A549 (cell line): Measurements from ENCODE around the gene DNAJC15. TPM values are rescaled to one million over a fixed set of nuclear protein-coding genes. Genes with fewer than 3 reads are reported as not detected.

Source experiments
- ATAC-seq, 2 experiments: fragments of 200-7000 bp in 1 of 2; fragments of >200 bp in 1 of 2; cut with Nextera tagmentation in 1 of 2; cut with Tn5 transposase in 1 of 2; 3 replicates each; pipeline versions ENCODE4 v1.8.0 to v1.9.1; 2018 to 2020; ENCODE audit warnings: mild to moderate bottlenecking in 1 of 2, moderate library complexity in 1 of 2
- CTCF ChIA-PET: fragments of 300-600 bp; sonication (Branson Sonifier 250); formaldehyde crosslinking; extraction: SDS; loops from one replicate; lab custom pipeline; 2021; ENCODE audit warnings: antibody characterized with exemption, inconsistent platforms; lab: Yijun Ruan, JAX
- POLR2A ChIA-PET: fragments of 350-600 bp; formaldehyde crosslinking; extraction: SDS; loops from one replicate; lab custom pipeline; 2021; ENCODE audit warnings: antibody characterized with exemption, inconsistent platforms; lab: Yijun Ruan, JAX
- DNase-seq, 2 experiments: peaks; one replicate each; pipeline versions ENCODE4 v3.0.0 to v3.0.0-alpha.2; 2011 to 2016; ENCODE audit warnings: low read depth in 1 of 2, low spot score in 1 of 2
- FAIRE-seq: peaks from 2 replicates; lab custom pipeline; 2011; peaks lifted over from hg19 to GRCh38; lab: Jason Lieb, UNC
- H3K27ac ChIP-seq, 2 experiments: fragments of >200 bp; sonication (Bioruptor Twin); formaldehyde crosslinking; 3 replicates each; pipeline ENCODE4 v1.5.1; 2016 to 2017
- H3K4me1 ChIP-seq: fragments of >200 bp; sonication (Bioruptor Twin); formaldehyde crosslinking; 3 replicates; pipeline ENCODE4 v1.6.1; 2016
- H3K4me2 ChIP-seq: fragments of >200 bp; sonication (Bioruptor Twin); formaldehyde crosslinking; 3 replicates; pipeline ENCODE4 v1.6.1; 2016
- H3K4me3 ChIP-seq: fragments of >200 bp; sonication (Bioruptor Twin); formaldehyde crosslinking; 3 replicates; pipeline ENCODE4 v1.5.1; 2016
- H3K9me3 ChIP-seq: fragments of >200 bp; sonication (Bioruptor Twin); formaldehyde crosslinking; 3 replicates; pipeline ENCODE4 v1.6.1; 2016
- BCL3 ChIP-seq: fragments of >200 bp; sonication (Bioruptor Twin); formaldehyde crosslinking; IDR thresholded peaks from 3 replicates; pipeline ENCODE4 v1.6.1; 2016
- BHLHE40 ChIP-seq: IDR thresholded peaks from 2 replicates; pipeline ENCODE4 v1.6.1; 2012; ENCODE audit warnings: low read depth, low read length, inconsistent platforms
- CBX2 ChIP-seq: fragments of 200-600 bp; sonication (generic); IDR thresholded peaks from 2 replicates; pipeline ENCODE4 v1.6.1; 2016; ENCODE audit warnings: low read depth, mild to moderate bottlenecking, borderline replicate concordance
- CHD4 ChIP-seq: fragments of 200-600 bp; sonication (generic); IDR thresholded peaks from 2 replicates; pipeline ENCODE4 v1.6.1; 2016; ENCODE audit warnings: antibody characterized with exemption, mild to moderate bottlenecking, borderline replicate concordance
- E2F6 ChIP-seq: IDR thresholded peaks from 2 replicates; pipeline ENCODE4 v1.6.1; 2012; ENCODE audit warnings: low read depth, borderline replicate concordance
- EHMT2 ChIP-seq: fragments of 200-600 bp; sonication (generic); IDR thresholded peaks from 2 replicates; pipeline ENCODE4 v1.6.1; 2016; ENCODE audit warnings: antibody characterized with exemption, low read depth, mild to moderate bottlenecking, moderate library complexity
- ESRRA ChIP-seq: fragments of 150-350 bp; IDR thresholded peaks from 2 replicates; pipeline ENCODE4 v1.6.1; 2014; ENCODE audit warnings: mild to moderate bottlenecking, low read length, borderline replicate concordance
- HOXB13 ChIP-seq: fragments of 250-450 bp; sonication (Bioruptor Pico); IDR thresholded peaks from 2 replicates; pipeline ENCODE4 v1.5.0; 2020; ENCODE audit warnings: low read depth, mild to moderate bottlenecking, moderate library complexity
- JUN ChIP-seq, 2 experiments: fragments of >200 bp; sonication (Bioruptor Twin); formaldehyde crosslinking; IDR thresholded peaks; 2 replicates in 1 of 2; 3 replicates in 1 of 2; pipeline ENCODE4 v1.6.1; 2016 to 2017
- KDM1A ChIP-seq: fragments of 200-600 bp; sonication (generic); IDR thresholded peaks from 2 replicates; pipeline ENCODE4 v1.6.1; 2016; ENCODE audit warnings: low read depth, mild to moderate bottlenecking
- MAFK ChIP-seq: fragments of 450-650 bp; IDR thresholded peaks from 2 replicates; pipeline ENCODE4 v1.6.1; 2014; ENCODE audit not compliant: partially characterized antibody
- MAX ChIP-seq: IDR thresholded peaks from 2 replicates; pipeline ENCODE4 v1.6.1; 2012
- MAZ ChIP-seq: fragments of 150-350 bp; IDR thresholded peaks from 2 replicates; pipeline ENCODE4 v1.6.1; 2014; ENCODE audit warnings: antibody characterized with exemption, low read depth, low read length, borderline replicate concordance
- NR3C1 ChIP-seq: fragments of >200 bp; sonication (Bioruptor Twin); formaldehyde crosslinking; IDR thresholded peaks from 3 replicates; pipeline ENCODE4 v1.6.1; 2017
- POLR2AphosphoS2 ChIP-seq: conservative IDR thresholded peaks from 2 replicates; pipeline ENCODE4 v1.6.1; 2012; ENCODE audit warnings: low read length, improper control_type of control experiment, inconsistent platforms
- RCOR1 ChIP-seq: fragments of 150-350 bp; IDR thresholded peaks from 2 replicates; pipeline ENCODE4 v1.6.1; 2014; ENCODE audit warnings: antibody characterized with exemption, low read length, low read depth
- REST ChIP-seq: fragments of 200-600 bp; sonication (generic); IDR thresholded peaks from 2 replicates; pipeline ENCODE4 v1.6.1; 2016; ENCODE audit warnings: antibody characterized with exemption, mild to moderate bottlenecking, moderate library complexity
- USF2 ChIP-seq: fragments of 450-650 bp; IDR thresholded peaks from 2 replicates; pipeline ENCODE4 v1.6.1; 2014; ENCODE audit warnings: antibody characterized with exemption
- ZFP36 ChIP-seq: fragments of 450-650 bp; IDR thresholded peaks from 2 replicates; pipeline ENCODE4 v1.6.1; 2014; ENCODE audit warnings: borderline replicate concordance; ENCODE audit not compliant: partially characterized antibody
- WGBS: methylation state at CpG from one replicate; pipeline ENCODE4 v1.1.6; 2017; ENCODE audit errors: missing lambda C conversion rate; 5-methylcytosine and 5-hydroxymethylcytosine counted together
- polyA plus RNA-seq, 4 experiments: library from polyadenylated mRNA; depleted of rRNA in 3 of 4; stranded (reverse); fragments of >200 nt; fragmentation: RNase III in 1 of 4; extraction: RNeasy Plus Mini Kit Qiagen cat#74134 plus additional on column Dnase treatment in 1 of 4; gene quantifications; 2 replicates in 3 of 4; 3 replicates in 1 of 4; pipeline ENCODE4 v1.2.3, GENCODE V29; 2011 to 2017

DNAJC15 gene
- polyA plus RNA-seq, 2 of the 4 experiments (the other 2 are of a cell fraction): 0.03 to 0.05 TPM

- ATAC-seq (no peak), DNase-seq (no peak), FAIRE-seq (no peak)
- TF ChIP-seq USF2 (no peak), MAFK (no peak), POLR2AphosphoS2 (no peak), NR3C1 (no peak), EHMT2 (no peak), JUN (IDR thresholded peaks at IDR 0.05) (no peak), CHD4 (no peak), BCL3 (no peak), HOXB13 (CRISPR knock-in tag) (no peak), KDM1A (no peak), REST (no peak), ESRRA (no peak), E2F6 (no peak), CBX2 (no peak), ZFP36 (no peak), MAZ (no peak), RCOR1 (no peak)
- peaks cover 25% of the 10 kb centered on the region for H3K4me1 ChIP-seq
- peak overlapping the region; percentile 65 to 80 for H3K27ac ChIP-seq
- CTCF ChIA-PET: interaction anchor here (1.3 to 1.4 kb wide), 2 partner anchors 24 to 40 kb away, joined by 3 read pairs; no protein-coding TSS in a partner anchor
- H3K4me3 ChIP-seq: no peak overlapping the region
- peak overlapping the region; percentile 47 for H3K4me2 ChIP-seq
- WGBS: 67% methylated on average over 3 of the region's 3 CpGs
- POLR2A ChIA-PET: no interaction called here
- H3K9me3 ChIP-seq: peaks cover 6% of the 10 kb centered on the region; the same call in 2 of the 3 replicates
Measured at GRCh38 chr13:43057653-43058317, 34.4 kb downstream of the DNAJC15 start.

GRCh38 chr13:43058318-43058674 is 34.9 kb downstream of the DNAJC15 start:
- peaks cover 25% of the 10 kb centered on the region for H3K4me1 ChIP-seq
- ChIA-PET CTCF (interaction anchor here (1.2 to 1.3 kb wide), 2 partner anchors 11 to 23 kb away, joined by 3 read pairs; no protein-coding TSS in a partner anchor), POLR2A (no interaction called here)
- H3K4me2 ChIP-seq: peak overlapping the region; percentile 47
- DNase-seq: peak; percentile 16 to 82
- ATAC-seq: peak; percentile 77 to 86
- TF ChIP-seq MAX (peak; percentile 57), BHLHE40 (no peak)
- H3K4me3 ChIP-seq: no peak overlapping the region
- 0 out of 3 replicates have a peak, but pooled peaks cover 2% of the 10 kb centered on the region for H3K9me3 ChIP-seq
- no peak for FAIRE-seq
- peak overlapping the region; percentile 65 to 80 for H3K27ac ChIP-seq
- 0% methylated on average over 1 of the region's 1 CpG for WGBS
